ENCODE measurements around the gene VMP1.

DNA sequence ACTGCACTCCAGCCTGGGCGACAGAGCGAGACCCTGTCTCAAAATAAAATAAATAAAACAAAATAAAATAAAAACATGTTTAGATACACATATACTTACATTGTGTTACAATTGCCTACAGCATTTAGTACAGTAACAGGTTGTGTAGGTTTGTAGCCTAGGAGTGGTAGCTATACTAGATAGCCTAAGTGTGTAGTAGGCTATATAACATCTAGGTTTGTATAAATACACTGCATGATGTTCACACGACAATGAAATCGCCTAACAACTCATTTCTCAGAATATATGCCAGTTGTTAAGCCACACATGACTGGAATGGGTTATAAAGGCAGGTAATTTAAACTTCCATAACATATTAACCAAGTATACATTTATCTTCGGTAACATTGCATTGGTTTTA lies 94.7 kb downstream of the VMP1 start:
- TF ChIP-seq CTCF (IDR thresholded peaks at IDR 0.05; ENCODE audit: borderline replicate concordance, extremely low read depth, low read length, poor library complexity, severe bottlenecking): no peak
- TF ChIP-seq EZH2 (IDR thresholded peaks at IDR 0.05; ENCODE audit: borderline replicate concordance, low read depth, low read length, severe bottlenecking): no peak
